ENCODE data around the gene GNB2.

The GNB2 gene

DNA sequence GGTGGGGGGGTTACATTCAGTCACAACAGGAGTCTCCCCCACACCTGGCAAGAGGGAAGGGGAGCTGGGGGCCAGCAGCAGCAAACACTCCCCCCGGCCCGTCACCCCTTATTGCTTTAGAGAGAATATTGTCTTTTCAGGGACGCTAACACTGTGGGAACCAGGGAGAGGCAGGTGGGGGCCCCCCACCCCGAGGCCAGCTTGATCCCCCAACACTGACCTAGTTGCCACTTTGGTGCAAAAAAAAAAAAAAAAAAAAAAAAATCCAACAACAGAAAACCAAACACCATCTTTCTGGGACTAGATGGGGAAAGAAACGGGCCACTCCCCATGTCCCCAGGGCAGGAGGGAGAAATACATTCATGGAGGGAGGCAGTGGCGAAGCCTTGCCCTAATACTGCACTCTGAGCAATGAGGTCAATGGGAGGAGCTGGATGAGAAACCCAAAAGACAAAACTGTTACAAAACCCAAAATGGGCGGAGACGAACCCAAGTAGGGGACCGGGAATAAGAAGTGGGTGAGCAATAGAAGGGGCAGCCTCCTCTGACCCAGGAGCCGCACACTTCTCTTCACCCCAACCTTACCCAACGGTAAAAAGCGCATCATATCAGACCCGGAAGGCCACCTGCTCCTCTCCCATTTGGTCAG is 6.5 kb downstream of the GNB2 start:
- H3K27ac ChIP-seq: peak overlapping the region; percentile 94
- TF ChIP-seq, protein P1, sequence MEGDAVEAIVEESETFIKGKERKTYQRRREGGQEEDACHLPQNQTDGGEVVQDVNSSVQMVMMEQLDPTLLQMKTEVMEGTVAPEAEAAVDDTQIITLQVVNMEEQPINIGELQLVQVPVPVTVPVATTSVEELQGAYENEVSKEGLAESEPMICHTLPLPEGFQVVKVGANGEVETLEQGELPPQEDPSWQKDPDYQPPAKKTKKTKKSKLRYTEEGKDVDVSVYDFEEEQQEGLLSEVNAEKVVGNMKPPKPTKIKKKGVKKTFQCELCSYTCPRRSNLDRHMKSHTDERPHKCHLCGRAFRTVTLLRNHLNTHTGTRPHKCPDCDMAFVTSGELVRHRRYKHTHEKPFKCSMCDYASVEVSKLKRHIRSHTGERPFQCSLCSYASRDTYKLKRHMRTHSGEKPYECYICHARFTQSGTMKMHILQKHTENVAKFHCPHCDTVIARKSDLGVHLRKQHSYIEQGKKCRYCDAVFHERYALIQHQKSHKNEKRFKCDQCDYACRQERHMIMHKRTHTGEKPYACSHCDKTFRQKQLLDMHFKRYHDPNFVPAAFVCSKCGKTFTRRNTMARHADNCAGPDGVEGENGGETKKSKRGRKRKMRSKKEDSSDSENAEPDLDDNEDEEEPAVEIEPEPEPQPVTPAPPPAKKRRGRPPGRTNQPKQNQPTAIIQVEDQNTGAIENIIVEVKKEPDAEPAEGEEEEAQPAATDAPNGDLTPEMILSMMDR (IDR thresholded peaks at IDR 0.05): no peak
- TF ChIP-seq ZFX (IDR thresholded peaks at IDR 0.05; ENCODE audit: borderline replicate concordance): no peak

DNA sequence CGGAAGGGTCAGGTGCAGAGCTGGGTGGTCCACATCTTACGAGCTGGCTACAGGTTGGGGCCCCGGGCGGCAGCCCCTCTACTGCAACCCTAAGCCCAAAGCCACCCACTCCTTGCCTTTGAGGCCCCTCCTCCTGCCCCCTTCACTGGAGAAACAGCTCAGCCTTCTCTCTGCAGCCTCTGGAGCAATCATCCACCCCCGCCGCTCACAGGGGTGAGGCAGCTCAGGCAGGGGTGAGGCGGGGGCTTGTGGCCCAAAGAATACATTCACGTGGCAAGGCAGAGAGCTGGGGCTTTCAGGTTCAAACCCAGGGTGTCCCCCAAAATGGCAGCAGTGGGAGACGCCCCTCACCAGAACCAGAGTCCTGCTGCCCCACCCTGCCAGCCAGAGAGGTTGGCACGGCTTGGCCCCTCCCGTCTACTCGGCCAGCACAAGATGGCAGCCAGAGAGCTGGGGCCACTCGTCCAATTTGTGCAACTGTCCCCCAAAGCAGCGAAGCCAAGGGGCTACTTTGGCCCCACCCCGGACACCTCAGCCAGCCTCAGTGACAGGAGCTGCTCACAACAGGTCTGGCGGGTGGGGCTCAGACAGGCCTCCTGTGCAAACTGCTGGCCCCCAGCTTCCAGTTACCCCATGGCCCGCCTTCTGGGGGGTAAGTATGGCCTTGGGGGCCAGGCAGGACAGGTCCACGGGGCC is 7.2 kb downstream of the GNB2 start:
- peak overlapping the region; percentile 94 for H3K27ac ChIP-seq
- TF ChIP-seq ZFX (IDR thresholded peaks at IDR 0.05; ENCODE audit: borderline replicate concordance): no peak
- TF ChIP-seq, protein P1 (IDR thresholded peaks at IDR 0.05): no peak

DNA sequence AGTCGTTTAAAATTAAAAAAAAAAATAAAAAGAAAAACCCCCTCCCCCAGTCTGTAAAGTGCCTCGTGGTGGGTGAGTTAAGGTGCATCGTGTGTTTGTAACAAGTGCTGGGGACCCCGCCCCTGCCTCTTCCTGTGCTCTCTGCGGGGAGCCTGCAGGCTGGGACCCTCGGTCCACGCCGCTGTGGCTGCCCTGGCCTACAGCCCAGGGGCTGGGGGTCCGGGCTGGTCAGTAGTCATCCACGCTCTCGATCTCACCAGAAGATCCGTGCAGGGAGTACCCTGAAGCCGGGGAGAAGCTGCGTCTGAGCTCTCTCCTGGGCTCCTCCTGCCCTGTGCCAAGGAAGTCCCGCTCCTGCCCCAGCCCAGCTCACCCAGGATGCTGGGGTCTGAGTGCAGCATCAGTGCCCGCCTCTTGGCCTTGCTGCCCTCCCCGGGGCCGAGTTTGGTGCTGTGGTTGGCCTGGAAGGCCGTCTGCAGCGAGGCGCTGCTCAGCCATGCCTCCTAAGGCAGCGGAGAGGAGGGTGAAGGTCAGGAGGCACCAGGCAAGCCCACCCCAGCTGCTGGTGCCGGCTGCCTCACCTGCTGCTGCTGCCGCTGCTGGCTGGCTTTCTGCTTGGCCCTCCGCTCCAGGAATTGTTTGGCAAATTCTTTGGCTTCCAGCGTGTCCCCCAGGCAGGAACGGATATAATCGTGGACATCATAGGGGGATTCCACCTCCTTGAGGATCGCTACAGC is 8.1 kb downstream of the GNB2 start:
- no peak for TF ChIP-seq ZFX (IDR thresholded peaks at IDR 0.05; ENCODE audit: borderline replicate concordance)
- TF ChIP-seq, protein P1 (IDR thresholded peaks at IDR 0.05): no peak
- H3K27ac ChIP-seq: peak overlapping the region; percentile 94

DNA sequence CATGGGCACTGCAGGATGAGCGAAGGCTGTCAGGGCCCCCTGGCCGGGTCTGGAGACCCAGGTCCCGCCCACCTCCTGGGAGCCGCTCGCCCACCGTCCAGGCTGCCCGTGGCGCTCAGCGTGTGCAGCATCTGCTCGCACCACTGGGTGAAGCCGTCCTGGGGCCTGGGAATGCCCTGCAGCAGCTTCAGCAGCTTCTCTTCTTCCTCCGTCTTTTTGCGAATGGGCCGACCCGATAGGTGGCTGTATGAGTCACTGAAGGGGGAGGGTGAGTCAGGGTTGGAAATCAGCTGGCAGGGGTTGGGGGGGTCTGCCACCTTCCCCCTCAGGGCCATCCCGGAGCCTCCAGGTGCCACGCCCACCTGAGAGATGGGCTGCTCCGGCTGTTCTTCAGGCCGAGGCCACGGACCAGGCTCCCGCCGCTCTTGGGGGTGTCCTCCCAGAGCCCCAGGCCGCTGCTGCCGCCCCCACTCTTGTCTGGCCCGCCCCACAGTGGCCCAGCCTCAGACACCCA is 8.7 kb downstream of the GNB2 start:
- peak overlapping the region; percentile 94; the same call in 1 of the 2 replicates for H3K27ac ChIP-seq
- TF ChIP-seq, protein P1 (IDR thresholded peaks at IDR 0.05): no peak
- no peak for TF ChIP-seq ZFX (IDR thresholded peaks at IDR 0.05; ENCODE audit: borderline replicate concordance)

DNA sequence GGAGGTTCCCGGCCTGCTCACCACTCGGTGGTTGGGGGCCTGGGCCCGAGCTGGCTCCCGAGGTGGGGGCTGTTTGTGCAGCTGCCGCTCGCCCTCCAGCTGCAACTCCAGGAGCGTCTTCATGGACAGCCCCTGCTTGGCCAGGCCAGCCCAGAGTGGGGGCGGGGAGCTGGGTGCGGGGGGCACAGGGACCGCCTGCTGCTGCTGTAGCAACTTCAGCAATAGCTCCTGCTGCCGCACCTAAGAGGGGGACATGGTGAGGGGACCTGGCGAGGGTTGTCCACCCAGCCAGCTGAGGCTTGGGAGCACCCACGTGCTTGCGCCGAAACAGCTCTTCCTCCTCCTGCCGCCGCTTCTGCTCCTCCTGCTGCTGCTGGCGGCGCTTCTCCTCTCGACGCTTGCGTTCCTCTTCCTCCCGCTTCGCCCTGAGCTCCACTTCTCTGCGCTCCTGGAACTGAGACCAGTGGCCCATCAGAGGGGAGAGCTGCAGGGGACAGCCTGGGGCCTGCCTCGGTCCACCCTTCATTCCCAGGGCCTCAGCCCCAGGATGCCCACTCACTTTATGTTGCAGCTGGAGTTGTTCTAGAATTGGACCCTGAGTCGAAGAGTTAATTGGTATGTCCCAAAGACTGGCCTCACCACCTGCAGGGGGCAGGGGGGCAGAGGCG is 9.6 kb downstream of the GNB2 start:
- no peak overlapping the region for H3K27ac ChIP-seq
- TF ChIP-seq ZFX (IDR thresholded peaks at IDR 0.05; ENCODE audit: borderline replicate concordance): no peak
- TF ChIP-seq, protein P1 (IDR thresholded peaks at IDR 0.05): no peak

DNA sequence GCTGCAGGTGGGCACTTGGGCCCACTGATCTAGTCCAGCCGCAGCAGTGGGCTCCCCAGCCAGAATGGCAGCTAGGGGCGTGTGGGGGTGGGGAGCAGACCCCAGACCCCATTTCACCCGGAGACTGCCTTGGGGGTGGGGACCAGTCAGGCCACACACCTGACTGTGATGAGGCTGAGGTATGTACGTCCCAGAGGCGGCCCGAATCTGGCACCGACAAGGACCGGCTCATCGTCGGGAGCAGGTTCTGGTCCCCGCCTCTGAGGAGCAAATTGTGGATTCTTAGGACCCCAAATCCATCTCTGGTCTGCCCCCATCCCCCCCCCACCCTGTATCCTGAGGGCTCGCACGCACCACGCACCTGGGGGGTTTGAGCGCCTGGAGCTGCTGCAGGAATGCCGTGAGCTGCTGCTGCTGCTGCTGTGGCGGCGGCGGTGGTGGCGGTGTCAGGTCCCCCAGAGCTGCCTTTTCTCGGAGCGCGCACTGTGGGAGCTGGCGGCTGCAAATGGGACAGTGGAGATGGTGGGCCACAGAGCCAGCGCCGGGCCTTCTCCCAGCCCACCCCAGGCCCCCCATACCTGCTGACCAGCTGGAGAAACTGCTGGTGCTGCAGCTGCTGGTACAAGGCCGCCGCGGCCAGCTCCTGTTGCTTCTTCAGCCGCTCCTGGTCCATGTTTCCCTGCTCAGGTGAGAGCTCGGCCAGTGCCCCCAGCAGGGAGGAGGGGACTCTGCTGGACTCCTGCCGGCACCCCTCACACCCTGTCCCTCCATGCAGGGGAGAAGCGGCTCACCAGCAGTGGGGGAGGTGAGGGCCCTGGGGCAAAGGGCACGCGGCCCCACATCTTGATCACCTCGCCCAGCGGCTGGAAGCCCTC is 10.4 kb downstream of the GNB2 start:
- TF ChIP-seq, protein P1 (IDR thresholded peaks at IDR 0.05): no peak
- TF ChIP-seq ZFX (IDR thresholded peaks at IDR 0.05; ENCODE audit: borderline replicate concordance): no peak
- no peak overlapping the region for H3K27ac ChIP-seq
